GM23338 (cell line): ENCODE measurements around the gene TYMP. TPM values are rescaled to one million over a fixed set of nuclear protein-coding genes. Genes with fewer than 3 reads are reported as not detected.

ENCODE experiments used
- ATAC-seq: fragments of 200-7000 bp; cut with Tn5 transposase; 3 replicates; pipeline ENCODE4 v1.9.1; 2020
- DNase-seq: peaks from one replicate; pipeline ENCODE4 v3.0.0-alpha.2; 2015; ENCODE audit warnings: low spot score
- H2AFZ ChIP-seq: fragments of 200-600 bp; sonication (generic); 2 replicates; pipeline ENCODE4 v1.8.0; 2016; ENCODE audit warnings: antibody characterized with exemption, mild to moderate bottlenecking, moderate library complexity
- H3F3A ChIP-seq: fragments of 200-600 bp; sonication (generic); replicated peaks from 2 replicates; pipeline ENCODE4 v1.8.0; 2017; ENCODE audit warnings: antibody characterized with exemption, mixed run types, low read depth
- H3K27ac ChIP-seq: fragments of 200-600 bp; sonication (generic); 2 replicates; pipeline ENCODE4 v1.6.1; 2016; ENCODE audit warnings: low read depth
- H3K27me3 ChIP-seq: fragments of 200-600 bp; sonication (generic); 2 replicates; pipeline ENCODE4 v1.8.0; 2016; ENCODE audit warnings: mild to moderate bottlenecking, mixed run types, moderate library complexity; ENCODE audit not compliant: insufficient read depth
- H3K36me3 ChIP-seq: fragments of 200-600 bp; sonication (generic); 2 replicates; pipeline ENCODE4 v1.8.0; 2016; ENCODE audit warnings: mild to moderate bottlenecking; ENCODE audit not compliant: insufficient read depth
- H3K4me1 ChIP-seq: fragments of 200-600 bp; sonication (generic); 2 replicates; pipeline ENCODE4 v1.8.0; 2016; ENCODE audit warnings: mild to moderate bottlenecking, moderate library complexity; ENCODE audit not compliant: insufficient read depth
- H3K4me2 ChIP-seq: fragments of 200-600 bp; sonication (generic); 2 replicates; pipeline ENCODE4 v1.7.1; 2017; ENCODE audit warnings: mixed run types
- H3K4me3 ChIP-seq: fragments of 200-600 bp; sonication (generic); 2 replicates; pipeline ENCODE4 v1.6.1; 2016; ENCODE audit warnings: mixed run types
- H3K79me2 ChIP-seq: fragments of 200-600 bp; sonication (generic); replicated peaks from 2 replicates; pipeline ENCODE4 v1.8.0; 2017; ENCODE audit warnings: mild to moderate bottlenecking; ENCODE audit not compliant: insufficient read depth
- H3K9me2 ChIP-seq: fragments of 200-600 bp; sonication (generic); 2 replicates; pipeline ENCODE4 v1.8.0; 2017; ENCODE audit not compliant: insufficient read depth
- H4K20me1 ChIP-seq: fragments of 200-600 bp; sonication (generic); replicated peaks from 2 replicates; pipeline ENCODE4 v1.8.0; 2017; ENCODE audit warnings: mild to moderate bottlenecking; ENCODE audit not compliant: insufficient read depth
- H3K27ac Mint-ChIP-seq: 2 replicates; pipeline ENCODE4 v1.8.0; 2020; ENCODE audit warnings: inconsistent platforms, mild to moderate bottlenecking, moderate library complexity, mixed read lengths
- H3K27me3 Mint-ChIP-seq: 3 replicates; pipeline ENCODE4 v1.8.0; 2022; ENCODE audit warnings: low read depth, mild to moderate bottlenecking, moderate library complexity, mixed read lengths, inconsistent platforms; ENCODE audit not compliant: insufficient read depth, poor library complexity
- H3K36me3 Mint-ChIP-seq: 3 replicates; pipeline ENCODE4 v1.8.0; 2021; ENCODE audit warnings: low read depth, mild to moderate bottlenecking, inconsistent platforms, moderate library complexity, mixed read lengths
- H3K4me1 Mint-ChIP-seq: 3 replicates; pipeline ENCODE4 v1.8.0; 2020; ENCODE audit warnings: mild to moderate bottlenecking, inconsistent platforms, mixed read lengths
- H3K4me3 Mint-ChIP-seq: 3 replicates; pipeline ENCODE4 v1.8.0; 2021; ENCODE audit warnings: moderate library complexity, mild to moderate bottlenecking, inconsistent platforms, mixed read lengths
- H3K9me3 Mint-ChIP-seq: 3 replicates; pipeline ENCODE4 v1.8.0; 2020; ENCODE audit warnings: moderate library complexity, mild to moderate bottlenecking, inconsistent platforms, mixed read lengths
- CREB1 ChIP-seq: fragments of 250-450 bp; sonication (Bioruptor Pico); IDR thresholded peaks from 2 replicates; pipeline ENCODE4 v1.5.0; 2020; ENCODE audit warnings: low read depth, mild to moderate bottlenecking, moderate library complexity
- EZH2 ChIP-seq: fragments of 200-600 bp; sonication (generic); IDR thresholded peaks from one replicate; pipeline ENCODE4 v1.8.0; 2017; ENCODE audit warnings: antibody characterized with exemption, mild to moderate bottlenecking, low read depth; ENCODE audit not compliant: unreplicated experiment
- EZH2phosphoT487 ChIP-seq: fragments of 200-600 bp; sonication (generic); IDR thresholded peaks from one replicate; pipeline ENCODE4 v1.8.1; 2018; ENCODE audit warnings: antibody characterized with exemption; ENCODE audit not compliant: unreplicated experiment
- JUNB ChIP-seq: IDR thresholded peaks from one replicate; pipeline ENCODE4 v1.6.1; 2016; ENCODE audit warnings: antibody characterized with exemption; ENCODE audit not compliant: unreplicated experiment
- NANOG ChIP-seq: IDR thresholded peaks from 2 replicates; pipeline ENCODE4 v1.6.1; 2016; ENCODE audit warnings: antibody characterized with exemption, borderline replicate concordance
- POLR2AphosphoS5 ChIP-seq: IDR thresholded peaks from 2 replicates; pipeline ENCODE4 v1.6.1; 2016; ENCODE audit warnings: antibody characterized with exemption, low read depth
- STAT1 ChIP-seq: IDR thresholded peaks from one replicate; pipeline ENCODE4 v1.6.1; 2016; ENCODE audit warnings: antibody characterized with exemption; ENCODE audit not compliant: unreplicated experiment
- ZNF114 ChIP-seq: fragments of 250-450 bp; sonication (Bioruptor Pico); IDR thresholded peaks from 2 replicates; pipeline ENCODE4 v1.5.0; 2020; ENCODE audit warnings: mild to moderate bottlenecking, moderate library complexity
- ZNF331 ChIP-seq: fragments of 250-450 bp; sonication (Bioruptor Pico); IDR thresholded peaks from 2 replicates; pipeline ENCODE4 v1.5.0; 2020; ENCODE audit warnings: low read depth, mild to moderate bottlenecking, moderate library complexity
- polyA plus RNA-seq: library from polyadenylated mRNA; unstranded; fragments of >200 nt; fragmentation: Nextera tagmentation; extraction: Ambion mirVana; gene quantifications from 2 replicates; pipeline ENCODE4 v1.2.1, GENCODE V29; 2016
- total RNA-seq: library from RNA; depleted of rRNA; stranded (reverse); fragments of >200 nt; shearing (Covaris generic); gene quantifications from 2 replicates; pipeline ENCODE4 v1.2.3, GENCODE V29; 2014
- TF ChIP-seq, protein P1 (sequence below): IDR thresholded peaks from one replicate; pipeline ENCODE4 v1.6.1; 2018; ENCODE audit warnings: antibody characterized with exemption; ENCODE audit not compliant: unreplicated experiment
- TF ChIP-seq, protein P2 (sequence below): fragments of 250-450 bp; sonication (Bioruptor Pico); IDR thresholded peaks from 2 replicates; pipeline ENCODE4 v1.5.0; 2020; ENCODE audit warnings: mild to moderate bottlenecking, moderate library complexity
- TF ChIP-seq, protein P3 (sequence below), 2 experiments: fragments of 200-600 bp in 1 of 2; sonication (generic) in 1 of 2; conservative IDR thresholded peaks; 2 replicates each; pipeline versions ENCODE4 v1.5.1 to v1.6.1; 2016 to 2017; ENCODE audit warnings: antibody characterized with exemption in 2 of 2, low read depth in 2 of 2, mild to moderate bottlenecking in 2 of 2, moderate library complexity in 1 of 2

The TYMP gene
- total and polyA plus RNA-seq, 2 experiments from 2014 or later = 0.28 to 1.8 TPM

- no peak for DNase-seq
- H3K4me1 ChIP-seq = peaks cover 7% of the 10 kb centered on the region
- Mint-ChIP-seq H3K36me3 (no peaks in the 10 kb centered on the region; the same call in 2 of the 3 replicates), H3K4me1 (peaks cover 9% of the 10 kb centered on the region), H3K9me3 (no peaks in the 10 kb centered on the region), H3K4me3 (no peak overlapping the region), H3K27me3 (peaks cover 12% of the 10 kb centered on the region), H3K27ac (no peak overlapping the region)
- H3K27ac ChIP-seq = no peak overlapping the region
- ATAC-seq = no peak
- no peaks in the 10 kb centered on the region for H3K9me2 ChIP-seq
- 0 out of 2 replicates have a peak, but pooled peaks cover 6% of the 10 kb centered on the region for H3F3A ChIP-seq
- no peak overlapping the region for H3K4me2 ChIP-seq
- TF ChIP-seq, protein P1, sequence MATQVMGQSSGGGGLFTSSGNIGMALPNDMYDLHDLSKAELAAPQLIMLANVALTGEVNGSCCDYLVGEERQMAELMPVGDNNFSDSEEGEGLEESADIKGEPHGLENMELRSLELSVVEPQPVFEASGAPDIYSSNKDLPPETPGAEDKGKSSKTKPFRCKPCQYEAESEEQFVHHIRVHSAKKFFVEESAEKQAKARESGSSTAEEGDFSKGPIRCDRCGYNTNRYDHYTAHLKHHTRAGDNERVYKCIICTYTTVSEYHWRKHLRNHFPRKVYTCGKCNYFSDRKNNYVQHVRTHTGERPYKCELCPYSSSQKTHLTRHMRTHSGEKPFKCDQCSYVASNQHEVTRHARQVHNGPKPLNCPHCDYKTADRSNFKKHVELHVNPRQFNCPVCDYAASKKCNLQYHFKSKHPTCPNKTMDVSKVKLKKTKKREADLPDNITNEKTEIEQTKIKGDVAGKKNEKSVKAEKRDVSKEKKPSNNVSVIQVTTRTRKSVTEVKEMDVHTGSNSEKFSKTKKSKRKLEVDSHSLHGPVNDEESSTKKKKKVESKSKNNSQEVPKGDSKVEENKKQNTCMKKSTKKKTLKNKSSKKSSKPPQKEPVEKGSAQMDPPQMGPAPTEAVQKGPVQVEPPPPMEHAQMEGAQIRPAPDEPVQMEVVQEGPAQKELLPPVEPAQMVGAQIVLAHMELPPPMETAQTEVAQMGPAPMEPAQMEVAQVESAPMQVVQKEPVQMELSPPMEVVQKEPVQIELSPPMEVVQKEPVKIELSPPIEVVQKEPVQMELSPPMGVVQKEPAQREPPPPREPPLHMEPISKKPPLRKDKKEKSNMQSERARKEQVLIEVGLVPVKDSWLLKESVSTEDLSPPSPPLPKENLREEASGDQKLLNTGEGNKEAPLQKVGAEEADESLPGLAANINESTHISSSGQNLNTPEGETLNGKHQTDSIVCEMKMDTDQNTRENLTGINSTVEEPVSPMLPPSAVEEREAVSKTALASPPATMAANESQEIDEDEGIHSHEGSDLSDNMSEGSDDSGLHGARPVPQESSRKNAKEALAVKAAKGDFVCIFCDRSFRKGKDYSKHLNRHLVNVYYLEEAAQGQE = no peak
- TF ChIP-seq EZH2 (no peak), JUNB (no peak), STAT1 (no peak), EZH2phosphoT487 (no peak), ZNF114 (CRISPR knock-in tag) (no peak), NANOG (no peak), CREB1 (CRISPR knock-in tag) (no peak), ZNF331 (no peak), POLR2AphosphoS5 (no peak)
- TF ChIP-seq, protein P2, sequence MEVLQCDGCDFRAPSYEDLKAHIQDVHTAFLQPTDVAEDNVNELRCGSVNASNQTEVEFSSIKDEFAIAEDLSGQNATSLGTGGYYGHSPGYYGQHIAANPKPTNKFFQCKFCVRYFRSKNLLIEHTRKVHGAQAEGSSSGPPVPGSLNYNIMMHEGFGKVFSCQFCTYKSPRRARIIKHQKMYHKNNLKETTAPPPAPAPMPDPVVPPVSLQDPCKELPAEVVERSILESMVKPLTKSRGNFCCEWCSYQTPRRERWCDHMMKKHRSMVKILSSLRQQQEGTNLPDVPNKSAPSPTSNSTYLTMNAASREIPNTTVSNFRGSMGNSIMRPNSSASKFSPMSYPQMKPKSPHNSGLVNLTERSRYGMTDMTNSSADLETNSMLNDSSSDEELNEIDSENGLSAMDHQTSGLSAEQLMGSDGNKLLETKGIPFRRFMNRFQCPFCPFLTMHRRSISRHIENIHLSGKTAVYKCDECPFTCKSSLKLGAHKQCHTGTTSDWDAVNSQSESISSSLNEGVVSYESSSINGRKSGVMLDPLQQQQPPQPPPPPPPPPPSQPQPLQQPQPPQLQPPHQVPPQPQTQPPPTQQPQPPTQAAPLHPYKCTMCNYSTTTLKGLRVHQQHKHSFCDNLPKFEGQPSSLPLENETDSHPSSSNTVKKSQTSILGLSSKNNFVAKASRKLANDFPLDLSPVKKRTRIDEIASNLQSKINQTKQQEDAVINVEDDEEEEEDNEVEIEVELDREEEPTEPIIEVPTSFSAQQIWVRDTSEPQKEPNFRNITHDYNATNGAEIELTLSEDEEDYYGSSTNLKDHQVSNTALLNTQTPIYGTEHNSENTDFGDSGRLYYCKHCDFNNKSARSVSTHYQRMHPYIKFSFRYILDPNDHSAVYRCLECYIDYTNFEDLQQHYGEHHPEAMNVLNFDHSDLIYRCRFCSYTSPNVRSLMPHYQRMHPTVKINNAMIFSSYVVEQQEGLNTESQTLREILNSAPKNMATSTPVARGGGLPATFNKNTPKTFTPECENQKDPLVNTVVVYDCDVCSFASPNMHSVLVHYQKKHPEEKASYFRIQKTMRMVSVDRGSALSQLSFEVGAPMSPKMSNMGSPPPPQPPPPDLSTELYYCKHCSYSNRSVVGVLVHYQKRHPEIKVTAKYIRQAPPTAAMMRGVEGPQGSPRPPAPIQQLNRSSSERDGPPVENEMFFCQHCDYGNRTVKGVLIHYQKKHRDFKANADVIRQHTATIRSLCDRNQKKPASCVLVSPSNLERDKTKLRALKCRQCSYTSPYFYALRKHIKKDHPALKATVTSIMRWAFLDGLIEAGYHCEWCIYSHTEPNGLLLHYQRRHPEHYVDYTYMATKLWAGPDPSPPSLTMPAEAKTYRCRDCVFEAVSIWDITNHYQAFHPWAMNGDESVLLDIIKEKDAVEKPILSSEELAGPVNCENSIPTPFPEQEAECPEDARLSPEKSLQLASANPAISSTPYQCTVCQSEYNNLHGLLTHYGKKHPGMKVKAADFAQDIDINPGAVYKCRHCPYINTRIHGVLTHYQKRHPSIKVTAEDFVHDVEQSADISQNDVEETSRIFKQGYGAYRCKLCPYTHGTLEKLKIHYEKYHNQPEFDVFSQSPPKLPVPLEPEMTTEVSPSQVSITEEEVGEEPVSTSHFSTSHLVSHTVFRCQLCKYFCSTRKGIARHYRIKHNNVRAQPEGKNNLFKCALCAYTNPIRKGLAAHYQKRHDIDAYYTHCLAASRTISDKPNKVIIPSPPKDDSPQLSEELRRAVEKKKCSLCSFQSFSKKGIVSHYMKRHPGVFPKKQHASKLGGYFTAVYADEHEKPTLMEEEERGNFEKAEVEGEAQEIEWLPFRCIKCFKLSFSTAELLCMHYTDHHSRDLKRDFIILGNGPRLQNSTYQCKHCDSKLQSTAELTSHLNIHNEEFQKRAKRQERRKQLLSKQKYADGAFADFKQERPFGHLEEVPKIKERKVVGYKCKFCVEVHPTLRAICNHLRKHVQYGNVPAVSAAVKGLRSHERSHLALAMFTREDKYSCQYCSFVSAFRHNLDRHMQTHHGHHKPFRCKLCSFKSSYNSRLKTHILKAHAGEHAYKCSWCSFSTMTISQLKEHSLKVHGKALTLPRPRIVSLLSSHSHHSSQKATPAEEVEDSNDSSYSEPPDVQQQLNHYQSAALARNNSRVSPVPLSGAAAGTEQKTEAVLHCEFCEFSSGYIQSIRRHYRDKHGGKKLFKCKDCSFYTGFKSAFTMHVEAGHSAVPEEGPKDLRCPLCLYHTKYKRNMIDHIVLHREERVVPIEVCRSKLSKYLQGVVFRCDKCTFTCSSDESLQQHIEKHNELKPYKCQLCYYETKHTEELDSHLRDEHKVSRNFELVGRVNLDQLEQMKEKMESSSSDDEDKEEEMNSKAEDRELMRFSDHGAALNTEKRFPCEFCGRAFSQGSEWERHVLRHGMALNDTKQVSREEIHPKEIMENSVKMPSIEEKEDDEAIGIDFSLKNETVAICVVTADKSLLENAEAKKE (CRISPR knock-in tag) = no peak
- TF ChIP-seq, protein P3, sequence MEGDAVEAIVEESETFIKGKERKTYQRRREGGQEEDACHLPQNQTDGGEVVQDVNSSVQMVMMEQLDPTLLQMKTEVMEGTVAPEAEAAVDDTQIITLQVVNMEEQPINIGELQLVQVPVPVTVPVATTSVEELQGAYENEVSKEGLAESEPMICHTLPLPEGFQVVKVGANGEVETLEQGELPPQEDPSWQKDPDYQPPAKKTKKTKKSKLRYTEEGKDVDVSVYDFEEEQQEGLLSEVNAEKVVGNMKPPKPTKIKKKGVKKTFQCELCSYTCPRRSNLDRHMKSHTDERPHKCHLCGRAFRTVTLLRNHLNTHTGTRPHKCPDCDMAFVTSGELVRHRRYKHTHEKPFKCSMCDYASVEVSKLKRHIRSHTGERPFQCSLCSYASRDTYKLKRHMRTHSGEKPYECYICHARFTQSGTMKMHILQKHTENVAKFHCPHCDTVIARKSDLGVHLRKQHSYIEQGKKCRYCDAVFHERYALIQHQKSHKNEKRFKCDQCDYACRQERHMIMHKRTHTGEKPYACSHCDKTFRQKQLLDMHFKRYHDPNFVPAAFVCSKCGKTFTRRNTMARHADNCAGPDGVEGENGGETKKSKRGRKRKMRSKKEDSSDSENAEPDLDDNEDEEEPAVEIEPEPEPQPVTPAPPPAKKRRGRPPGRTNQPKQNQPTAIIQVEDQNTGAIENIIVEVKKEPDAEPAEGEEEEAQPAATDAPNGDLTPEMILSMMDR (conservative IDR thresholded peaks at IDR 0.05; ENCODE audit: low read depth in 2 of 2) = no peak
- peaks cover 11% of the 10 kb centered on the region for H4K20me1 ChIP-seq
- H3K36me3 ChIP-seq = no peaks in the 10 kb centered on the region
- H3K27me3 ChIP-seq = no peaks in the 10 kb centered on the region
- peaks cover 12% of the 10 kb centered on the region for H3K79me2 ChIP-seq
- no peak overlapping the region for H2AFZ ChIP-seq
- no peak overlapping the region for H3K4me3 ChIP-seq
Measured at GRCh38 chr22:50504369-50505211, 25.2 kb downstream of the TYMP start.
